B cell (primary cell): Measurements from ENCODE around the gene MLLT11. TPM values are rescaled to one million over a fixed set of nuclear protein-coding genes. Genes with fewer than 3 reads are reported as not detected.

Experiments
- ATAC-seq: fragments of 200-7000 bp; cut with Tn5 transposase; one replicate; pipeline ENCODE4 v1.10.0; 2021; ENCODE audit warnings: low read depth, mild to moderate bottlenecking, moderate number of reproducible peaks, moderate library complexity
- CTCF ChIA-PET: fragments of 350-600 bp; sonication (Branson Sonifier 250); formaldehyde crosslinking; loops from one replicate; lab custom pipeline; 2021; ENCODE audit warnings: antibody characterized with exemption, inconsistent platforms; lab: Charles Lee
- POLR2A ChIA-PET: fragments of 350-600 bp; sonication (Branson Sonifier 250); formaldehyde crosslinking; loops from one replicate; lab custom pipeline; 2021; ENCODE audit warnings: antibody characterized with exemption; lab: Charles Lee
- DNase-seq: peaks from one replicate; pipeline ENCODE4 v3.0.0; 2013
- H2AFZ ChIP-seq: 2 replicates; pipeline ENCODE4 v1.6.1; 2012; ENCODE audit warnings: mild to moderate bottlenecking, low read depth, low read length; ENCODE audit not compliant: insufficient read depth, poor library complexity, severe bottlenecking
- H3K27ac ChIP-seq, 2 donors: 1 replicate in 1 of 2; 2 replicates in 1 of 2; pipeline ENCODE4 v1.5.1; 2012 to 2013; ENCODE audit warnings: low read length in 2 of 2, mild to moderate bottlenecking in 2 of 2, moderate library complexity in 1 of 2
- H3K27me3 ChIP-seq, 4 experiments: fragments of 200-600 bp in 1 of 4; sonication (generic) in 1 of 4; replicated peaks in 1 of 4; 1 replicate in 2 of 4; 2 replicates in 2 of 4; pipeline versions ENCODE4 v1.6.1 to v1.7.0; 2013 to 2016; ENCODE audit warnings: low read length in 3 of 4, mild to moderate bottlenecking in 2 of 4, mixed read lengths in 1 of 4, moderate library complexity in 1 of 4; ENCODE audit not compliant: insufficient read depth in 4 of 4, control insufficient read depth in 3 of 4; ENCODE audit errors: control extremely low read depth in 1 of 4
- H3K36me3 ChIP-seq, 2 experiments: replicated peaks in 1 of 2; 1 replicate in 1 of 2; 2 replicates in 1 of 2; pipeline versions ENCODE4 v1.6.1 to v1.7.1; 2013; ENCODE audit warnings: low read length in 1 of 2; ENCODE audit not compliant: insufficient read depth in 2 of 2, control insufficient read depth in 1 of 2; ENCODE audit errors: control extremely low read depth in 1 of 2, extremely low read depth in 1 of 2
- H3K4me1 ChIP-seq, 2 donors: fragments of 200-600 bp in 1 of 2; sonication (generic) in 1 of 2; 1 replicate in 1 of 2; 2 replicates in 1 of 2; pipeline versions ENCODE4 v1.5.1 to v1.6.1; 2013 to 2017; ENCODE audit warnings: low read length in 2 of 2; ENCODE audit not compliant: control insufficient read depth in 2 of 2, insufficient read depth in 2 of 2
- H3K4me2 ChIP-seq: replicated peaks from 2 replicates; pipeline ENCODE3; 2012; ENCODE audit warnings: mild to moderate bottlenecking, low read depth, low read length; ENCODE audit not compliant: poor library complexity, severe bottlenecking
- H3K4me3 ChIP-seq, 5 experiments: fragments of 200-600 bp in 1 of 5; sonication (generic) in 1 of 5; 1 replicate in 3 of 5; 2 replicates in 2 of 5; pipeline versions ENCODE4 v1.5.1 to v1.7.0; 2011 to 2016; ENCODE audit warnings: low read length in 4 of 5, mild to moderate bottlenecking in 4 of 5, low read depth in 2 of 5, control low read depth in 1 of 5, moderate library complexity in 1 of 5; ENCODE audit not compliant: insufficient read depth in 1 of 5; ENCODE audit errors: control extremely low read depth in 1 of 5, extremely low read depth in 1 of 5
- H3K79me2 ChIP-seq: fragments of 200-600 bp; sonication (generic); one replicate; pipeline ENCODE4 v1.6.0; 2016; ENCODE audit warnings: low read length; ENCODE audit not compliant: control insufficient read depth, insufficient read depth
- H3K9ac ChIP-seq: fragments of 200-600 bp; sonication (generic); 2 replicates; pipeline ENCODE4 v1.6.1; 2017; ENCODE audit warnings: mild to moderate bottlenecking, low read length, moderate library complexity
- H3K9me3 ChIP-seq, 3 donors: one replicate each; pipeline versions ENCODE4 v1.6.1 to v1.7.1; 2013; ENCODE audit warnings: low read length in 2 of 3; ENCODE audit not compliant: control insufficient read depth in 2 of 3, insufficient read depth in 1 of 3; ENCODE audit errors: control extremely low read depth in 1 of 3
- H4K20me1 ChIP-seq: 2 replicates; pipeline ENCODE4 v1.6.0; 2012; ENCODE audit warnings: mild to moderate bottlenecking, low read length; ENCODE audit not compliant: insufficient read depth, control insufficient read depth, poor library complexity, severe bottlenecking
- H3K27ac Mint-ChIP-seq: one replicate; pipeline ENCODE4 v1.8.0; 2021; ENCODE audit warnings: mixed read lengths
- H3K27me3 Mint-ChIP-seq: one replicate; pipeline ENCODE4 v1.8.0; 2021; ENCODE audit warnings: mixed read lengths
- H3K4me1 Mint-ChIP-seq: one replicate; pipeline ENCODE4 v1.8.0; 2021; ENCODE audit warnings: mixed read lengths
- H3K4me3 Mint-ChIP-seq: one replicate; pipeline ENCODE4 v1.8.0; 2021; ENCODE audit warnings: mixed read lengths
- H3K9me3 Mint-ChIP-seq: one replicate; pipeline ENCODE4 v1.8.0; 2022; ENCODE audit warnings: mixed read lengths; ENCODE audit not compliant: insufficient read depth
- EZH2 ChIP-seq: IDR thresholded peaks from 2 replicates; pipeline ENCODE4 v1.6.1; 2012; ENCODE audit warnings: borderline replicate concordance, low read depth, mild to moderate bottlenecking, moderate library complexity, low read length; ENCODE audit not compliant: insufficient read depth, poor library complexity, severe bottlenecking
- WGBS: methylation state at CpG from one replicate; pipeline ENCODE4 v1.1.5; 2013; ENCODE audit warnings: missing lambda C conversion rate; ENCODE audit not compliant: insufficient coverage; 5-methylcytosine and 5-hydroxymethylcytosine counted together
- intact Hi-C: fragments of 100-400 bp; cut with micrococcal nuclease; formaldehyde crosslinking; loops from one replicate; pipeline ENCODE4 v1.10.0; 2022
- polyA plus RNA-seq: library from polyadenylated mRNA; depleted of rRNA; stranded (reverse); fragments of >200 nt; gene quantifications from 2 replicates; pipeline ENCODE4 v1.2.3, GENCODE V29; 2012
- total RNA-seq, 2 donors: library from RNA; stranded (reverse); fragments of 120-200 nt in 1 of 2; gene quantifications; 1 replicate in 1 of 2; 2 replicates in 1 of 2; pipeline versions ENCODE4 v1.2.3 to v1.2.4, GENCODE V29; 2013 to 2022
- TF ChIP-seq, protein P1 (sequence below): fragments of 200-600 bp; IDR thresholded peaks from one replicate; pipeline ENCODE4 v1.8.0; 2022; ENCODE audit warnings: antibody characterized with exemption, mild to moderate bottlenecking

Gene MLLT11
- total and polyA plus RNA-seq, 2 donors (not counting 1 experiment from before 2014, with no cell fraction given) = 1.1 to 2.4 TPM

DNA sequence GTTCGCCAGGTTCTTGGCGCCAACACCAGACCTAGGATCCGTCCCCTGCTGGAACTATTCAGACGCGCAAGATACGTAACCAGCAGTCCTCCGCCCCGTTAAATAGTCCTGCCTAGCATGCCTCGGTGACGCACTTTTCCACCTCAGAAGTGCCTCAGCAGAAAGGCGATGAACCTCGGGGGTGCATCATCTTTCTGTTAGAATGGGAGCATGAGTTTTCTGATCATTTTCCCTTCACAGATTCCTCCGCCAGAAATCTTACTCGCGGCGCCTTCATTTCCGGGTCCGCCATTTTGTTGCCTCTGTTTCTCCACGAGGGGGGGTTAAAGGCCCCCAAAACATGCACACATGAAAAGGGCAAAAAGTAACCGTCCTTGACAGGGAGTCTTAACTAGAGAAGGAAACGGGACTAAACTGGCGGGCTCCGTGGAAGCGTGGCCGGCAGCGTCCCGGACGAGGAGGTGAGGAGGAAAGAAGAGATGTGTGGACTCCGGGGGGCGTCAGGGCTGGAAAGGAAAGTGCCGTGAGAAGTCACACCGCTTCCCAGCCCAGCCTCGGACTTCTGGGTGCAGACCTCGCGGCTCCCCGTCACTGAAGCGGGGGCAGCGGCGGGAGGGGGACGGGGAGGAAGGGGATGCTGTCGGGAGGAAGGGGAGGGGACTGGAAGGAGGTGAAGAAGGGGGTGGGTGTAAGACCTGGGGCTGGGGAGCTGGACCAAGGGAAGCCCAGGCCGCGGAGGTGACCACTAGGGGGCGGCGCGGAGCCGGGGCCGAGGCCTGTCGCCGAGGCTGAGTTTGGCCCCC is 10.5 kb downstream of the MLLT11 start, which contains the start of gene GABPB2:
GABPB2 (plus strand) TSS at position 288 of the 803 bp plus-strand sequence. CDS start 17,429 bp downstream, outside the sequence.
- intact Hi-C loops = loop anchor here (1.0 to 5.0 kb wide), 8 partner anchors 11 to 182 kb away; partner anchors contain the start of genes CDC42SE1, PRUNE1, PSMD4 and SEMA6C
- Histone ChIP-seq H3K9ac (peak within 1 kb of the TSS; percentile 94), H3K79me2 (peaks cover 26% of the 10 kb centered on the region), H3K4me2 (peak within 1 kb of the TSS; percentile 87), H2AFZ (peak within 1 kb of the TSS; percentile 95), H3K27me3 (no peaks in the 10 kb centered on the region), H3K4me1 (peaks cover 13 to 18% of the 10 kb centered on the region in 2 donors), H3K36me3 (peaks cover 0 to 4% of the 10 kb centered on the region in 2 experiments), H4K20me1 (no peaks in the 10 kb centered on the region), H3K9me3 (no peaks in the 10 kb centered on the region), H3K27ac (peak within 1 kb of the TSS; percentile 93 to 96), H3K4me3 (peak within 1 kb of the TSS; percentile 88 to 99 (median 98))
- Mint-ChIP-seq H3K9me3 (no peaks in the 10 kb centered on the region), H3K27ac (peak within 1 kb of the TSS; percentile 100), H3K4me1 (peaks cover 17% of the 10 kb centered on the region), H3K27me3 (no peaks in the 10 kb centered on the region), H3K4me3 (peak within 1 kb of the TSS; percentile 97)
- TF ChIP-seq, protein P1, sequence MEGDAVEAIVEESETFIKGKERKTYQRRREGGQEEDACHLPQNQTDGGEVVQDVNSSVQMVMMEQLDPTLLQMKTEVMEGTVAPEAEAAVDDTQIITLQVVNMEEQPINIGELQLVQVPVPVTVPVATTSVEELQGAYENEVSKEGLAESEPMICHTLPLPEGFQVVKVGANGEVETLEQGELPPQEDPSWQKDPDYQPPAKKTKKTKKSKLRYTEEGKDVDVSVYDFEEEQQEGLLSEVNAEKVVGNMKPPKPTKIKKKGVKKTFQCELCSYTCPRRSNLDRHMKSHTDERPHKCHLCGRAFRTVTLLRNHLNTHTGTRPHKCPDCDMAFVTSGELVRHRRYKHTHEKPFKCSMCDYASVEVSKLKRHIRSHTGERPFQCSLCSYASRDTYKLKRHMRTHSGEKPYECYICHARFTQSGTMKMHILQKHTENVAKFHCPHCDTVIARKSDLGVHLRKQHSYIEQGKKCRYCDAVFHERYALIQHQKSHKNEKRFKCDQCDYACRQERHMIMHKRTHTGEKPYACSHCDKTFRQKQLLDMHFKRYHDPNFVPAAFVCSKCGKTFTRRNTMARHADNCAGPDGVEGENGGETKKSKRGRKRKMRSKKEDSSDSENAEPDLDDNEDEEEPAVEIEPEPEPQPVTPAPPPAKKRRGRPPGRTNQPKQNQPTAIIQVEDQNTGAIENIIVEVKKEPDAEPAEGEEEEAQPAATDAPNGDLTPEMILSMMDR = peak; percentile 93
- TF ChIP-seq EZH2 = no peak
- CTCF ChIA-PET = interaction anchor here (0.6 to 5.9 kb wide), 19 partner anchors 12 to 970 kb away, joined by 3 to 82 read pairs (median 4); partner anchors contain the start of genes C1orf56, CDC42SE1, MINDY1 and MLLT11
- under 1% methylated on average over 41 of the region's 50 CpGs for WGBS
- DNase-seq = peak; percentile 94
- POLR2A ChIA-PET = interaction anchor here (0.6 to 3.0 kb wide), 11 partner anchors 11 to 211 kb away, joined by 3 to 36 read pairs (median 5); partner anchors contain the start of genes C1orf56, CDC42SE1, MLLT11 and PIP5K1A
- peak; percentile 89 for ATAC-seq
